Suprapubic skin (tissue), 4 donors: ENCODE results near the gene PNPLA2.

ENCODE experiments used
- CTCF ChIP-seq, 2 donors: fragments of 200-600 bp in 1 of 2; fragments of 450-650 bp in 1 of 2; sonication (generic) in 1 of 2; IDR thresholded peaks; one replicate each; pipeline ENCODE4 v1.5.1; 2016 to 2019; ENCODE audit warnings: antibody characterized with exemption in 2 of 2, mild to moderate bottlenecking in 1 of 2, moderate library complexity in 1 of 2
- EP300 ChIP-seq: sonication (generic); formaldehyde crosslinking; IDR thresholded peaks from one replicate; pipeline ENCODE4 v1.6.1; 2017; ENCODE audit warnings: antibody characterized with exemption
- POLR2A ChIP-seq, 2 donors: fragments of 450-650 bp; IDR thresholded peaks; one replicate each; pipeline ENCODE4 v1.6.1; 2017; ENCODE audit warnings: antibody characterized with exemption in 2 of 2, mild to moderate bottlenecking in 2 of 2, moderate library complexity in 2 of 2
- POLR2AphosphoS5 ChIP-seq, 3 donors: sonication (generic); formaldehyde crosslinking; IDR thresholded peaks; one replicate each; pipeline ENCODE4 v1.6.1; 2017; ENCODE audit warnings: antibody characterized with exemption in 3 of 3

GRCh38 chr11:787084-787675 is 31.5 kb upstream of the PNPLA2 start:
- TF ChIP-seq CTCF (IDR thresholded peaks at IDR 0.05) (no peak), EP300 (no peak), POLR2A (IDR thresholded peaks at IDR 0.05) (no peak), POLR2AphosphoS5 (IDR thresholded peaks at IDR 0.05) (no peak)
